Testis (tissue), 2 donors: Measurements from ENCODE around the gene CD81.

Experiments
- CTCF ChIP-seq, 3 experiments: fragments of 450-650 bp in 2 of 3; fragments of 200-600 bp in 1 of 3; sonication (generic) in 1 of 3; IDR thresholded peaks; one replicate each; pipeline ENCODE4 v1.5.1; 2016 to 2019; ENCODE audit warnings: antibody characterized with exemption in 3 of 3, mild to moderate bottlenecking in 2 of 3, moderate library complexity in 1 of 3
- POLR2A ChIP-seq: fragments of 450-650 bp; IDR thresholded peaks from one replicate; pipeline ENCODE4 v1.6.1; 2017; ENCODE audit warnings: antibody characterized with exemption, mild to moderate bottlenecking, moderate library complexity

DNA sequence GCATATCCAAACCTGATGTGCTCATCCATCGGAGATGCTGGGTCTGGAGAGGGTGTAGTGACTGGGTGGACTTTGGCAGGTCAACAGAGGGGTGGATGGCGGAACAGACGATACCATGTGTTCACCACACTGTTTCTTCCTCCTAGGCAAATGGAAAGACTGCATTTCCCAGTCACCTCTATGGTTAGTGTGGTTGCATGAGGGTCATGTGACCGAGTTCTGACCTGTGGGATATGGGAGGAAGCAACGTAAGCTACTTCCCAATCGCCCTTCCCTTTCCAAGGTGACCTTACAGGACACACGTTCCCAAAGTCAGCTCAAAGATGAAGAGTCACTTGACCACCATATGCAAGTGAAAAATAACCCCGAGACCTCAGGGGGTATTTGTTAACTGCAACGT, 47.6 kb upstream of the CD81 start:
- TF ChIP-seq CTCF (IDR thresholded peaks at IDR 0.05) = no peak
- TF ChIP-seq POLR2A = no peak
